Putamen (tissue), 1 donor: ENCODE data around the gene ATP4B.

ENCODE experiments used
- DNase-seq: peaks from one replicate; pipeline ENCODE4 v3.0.0-alpha.2; 2016; ENCODE audit warnings: low spot score

The ATP4B gene

GRCh38 chr13:113657851-113658741, at the start of gene ATP4B:
ATP4B (minus strand) TSS chr13:113658198; CDS start chr13:113658144, 54 bp downstream.
- no peak for DNase-seq

DNA sequence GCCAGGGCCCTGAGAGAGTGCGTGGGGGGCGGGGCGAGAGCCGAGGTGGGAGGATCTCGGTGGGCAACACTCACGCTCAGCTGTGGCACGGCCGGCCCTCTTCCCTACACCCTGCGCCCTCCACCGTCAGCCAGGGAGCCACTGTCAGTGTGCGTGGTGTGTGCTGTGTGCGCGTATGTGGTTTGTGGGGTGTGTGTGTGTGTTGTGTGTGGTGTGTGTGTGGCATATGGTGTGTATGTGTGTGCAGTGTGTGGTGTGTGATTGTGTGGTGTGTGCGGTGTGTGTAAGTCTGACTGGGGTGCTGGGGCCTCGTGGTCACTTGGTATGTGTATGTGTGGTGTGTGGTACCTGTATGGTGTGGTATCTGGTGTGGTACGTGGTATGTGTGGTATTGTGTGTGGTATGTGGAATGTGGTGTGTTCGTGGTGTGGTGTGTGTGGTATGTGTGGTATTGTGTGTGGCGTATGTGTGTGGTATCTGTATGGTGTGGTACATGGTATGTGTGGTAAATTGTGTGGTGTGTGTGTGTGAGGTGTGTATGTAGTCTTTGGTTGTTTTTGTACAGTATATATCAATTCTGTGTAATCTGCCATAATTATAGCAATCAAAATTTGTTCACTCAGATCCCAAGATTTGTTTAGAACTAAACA, 14.1 kb upstream of the ATP4B start:
- DNase-seq = no peak

- DNase-seq = no peak
Observed at GRCh38 chr13:113671066-113672001, 13.3 kb upstream of the ATP4B start.

GRCh38 chr13:113670541-113670940, 12.5 kb upstream of the ATP4B start:
- no peak for DNase-seq

- DNase-seq = no peak
Observed at GRCh38 chr13:113669755-113670341, 11.8 kb upstream of the ATP4B start.

- DNase-seq = no peak
Observed at GRCh38 chr13:113669231-113669754, 11.3 kb upstream of the ATP4B start.

DNA sequence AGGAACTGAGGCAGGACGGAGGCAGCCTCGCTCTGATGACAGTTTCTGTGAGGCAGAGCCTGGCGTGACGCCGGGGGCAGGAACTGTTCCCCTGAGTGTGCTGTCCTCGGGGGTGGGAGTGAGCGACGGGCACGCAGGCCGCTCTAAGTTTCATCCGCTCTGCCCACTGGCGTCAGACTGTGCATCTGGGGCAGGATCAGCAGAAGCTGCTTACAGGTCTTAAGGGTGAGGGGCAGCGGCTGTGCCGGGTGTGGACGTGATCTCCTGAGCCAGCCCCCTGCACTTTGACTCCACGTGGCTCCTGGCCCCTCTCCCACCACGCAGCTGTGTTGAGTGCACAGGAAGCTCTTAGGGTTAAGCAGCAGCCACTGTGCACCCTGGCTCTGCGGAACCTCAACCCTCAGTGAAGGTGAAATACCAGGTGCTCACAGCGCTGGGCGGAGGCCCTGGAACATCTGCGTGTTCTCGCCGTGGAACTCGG, 10.5 kb upstream of the ATP4B start:
- no peak for DNase-seq

DNA sequence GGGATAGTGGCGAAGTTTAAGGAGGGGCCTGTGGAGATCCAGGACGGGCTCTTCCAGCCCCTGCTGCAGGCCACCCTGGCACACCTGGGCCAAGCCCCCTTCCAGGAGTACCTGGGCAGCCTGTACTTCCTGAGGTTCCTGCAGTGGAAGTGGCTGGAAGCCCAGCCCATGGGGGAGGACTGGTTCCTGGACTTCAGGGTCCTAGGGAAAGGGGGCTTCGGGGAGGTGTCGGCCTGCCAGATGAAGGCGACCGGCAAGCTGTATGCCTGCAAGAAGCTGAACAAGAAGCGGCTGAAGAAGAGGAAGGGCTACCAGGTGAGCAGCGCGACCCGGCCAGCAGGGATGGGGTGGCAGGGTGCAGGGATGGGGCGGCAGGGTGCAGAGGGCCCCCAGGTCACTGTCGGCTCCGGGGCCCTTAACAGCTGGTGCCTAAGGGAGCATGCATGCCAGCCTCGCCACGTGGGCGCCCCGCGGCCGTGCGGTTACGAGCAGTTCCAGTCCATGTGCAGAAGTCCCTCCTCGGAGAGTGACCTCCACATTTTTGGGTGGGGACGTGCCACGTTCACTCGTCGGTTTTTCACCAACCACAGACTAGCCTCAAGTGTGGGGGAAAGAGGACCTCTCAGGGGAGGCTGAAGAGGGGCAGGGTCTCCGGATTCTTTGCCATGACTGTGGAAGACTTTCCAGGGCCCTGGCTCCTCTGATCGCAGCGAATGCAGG, 9.9 kb upstream of the ATP4B start:
- no peak for DNase-seq

DNA sequence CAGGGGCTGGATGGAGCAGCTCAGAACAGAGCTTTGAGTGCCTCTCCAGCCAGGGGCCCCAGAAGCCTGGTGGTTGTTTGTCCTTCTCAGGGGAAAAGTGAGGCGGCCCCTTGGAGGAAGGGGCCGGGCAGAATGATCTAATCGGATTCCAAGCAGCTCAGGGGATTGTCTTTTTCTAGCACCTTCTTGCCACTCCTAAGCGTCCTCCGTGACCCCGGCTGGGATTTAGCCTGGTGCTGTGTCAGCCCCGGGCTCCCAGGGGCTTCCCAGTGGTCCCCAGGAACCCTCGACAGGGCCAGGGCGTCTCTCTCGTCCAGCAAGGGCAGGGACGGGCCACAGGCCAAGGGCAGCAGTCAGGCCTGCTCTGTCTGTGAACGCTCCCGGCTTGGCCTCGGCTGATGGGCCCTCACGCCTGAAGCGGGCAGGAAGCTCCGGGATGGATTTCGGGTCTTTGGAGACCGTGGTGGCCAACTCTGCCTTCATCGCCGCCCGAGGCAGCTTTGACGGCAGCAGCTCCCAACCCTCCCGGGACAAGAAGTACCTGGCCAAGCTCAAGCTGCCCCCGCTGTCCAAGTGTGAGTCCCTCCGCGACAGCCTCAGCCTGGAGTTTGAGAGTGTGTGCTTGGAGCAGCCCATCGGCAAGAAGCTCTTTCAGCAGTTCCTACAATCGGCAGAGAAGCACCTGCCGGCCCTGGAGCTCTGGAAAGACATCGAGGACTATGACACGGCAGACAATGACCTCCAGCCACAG, 9.1 kb upstream of the ATP4B start, which contains the start of gene GRK1:
Gene GRK1, plus strand, starts transcription at position 269 of the 751 bp plus-strand sequence. Its CDS starts 168 bp downstream, at position 437.
- no peak for DNase-seq

DNA sequence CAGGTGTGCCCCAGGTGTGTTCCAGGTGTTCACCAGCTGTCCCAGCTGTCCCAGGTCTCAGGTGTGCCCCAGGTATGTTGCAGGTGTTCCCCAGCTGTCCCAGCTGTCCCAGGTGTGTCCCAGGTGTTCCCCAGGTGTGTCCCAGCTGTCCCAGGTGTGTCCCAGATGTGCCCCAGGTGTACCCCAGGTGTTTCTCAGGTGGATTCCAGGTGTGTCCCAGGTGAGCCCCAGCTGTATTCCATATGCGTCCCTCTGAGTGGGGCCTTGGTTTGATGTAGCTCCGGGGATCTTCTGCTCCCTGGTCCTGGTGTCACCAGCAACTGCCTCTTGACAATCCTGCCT, 8.3 kb upstream of the ATP4B start:
- no peak for DNase-seq

DNA sequence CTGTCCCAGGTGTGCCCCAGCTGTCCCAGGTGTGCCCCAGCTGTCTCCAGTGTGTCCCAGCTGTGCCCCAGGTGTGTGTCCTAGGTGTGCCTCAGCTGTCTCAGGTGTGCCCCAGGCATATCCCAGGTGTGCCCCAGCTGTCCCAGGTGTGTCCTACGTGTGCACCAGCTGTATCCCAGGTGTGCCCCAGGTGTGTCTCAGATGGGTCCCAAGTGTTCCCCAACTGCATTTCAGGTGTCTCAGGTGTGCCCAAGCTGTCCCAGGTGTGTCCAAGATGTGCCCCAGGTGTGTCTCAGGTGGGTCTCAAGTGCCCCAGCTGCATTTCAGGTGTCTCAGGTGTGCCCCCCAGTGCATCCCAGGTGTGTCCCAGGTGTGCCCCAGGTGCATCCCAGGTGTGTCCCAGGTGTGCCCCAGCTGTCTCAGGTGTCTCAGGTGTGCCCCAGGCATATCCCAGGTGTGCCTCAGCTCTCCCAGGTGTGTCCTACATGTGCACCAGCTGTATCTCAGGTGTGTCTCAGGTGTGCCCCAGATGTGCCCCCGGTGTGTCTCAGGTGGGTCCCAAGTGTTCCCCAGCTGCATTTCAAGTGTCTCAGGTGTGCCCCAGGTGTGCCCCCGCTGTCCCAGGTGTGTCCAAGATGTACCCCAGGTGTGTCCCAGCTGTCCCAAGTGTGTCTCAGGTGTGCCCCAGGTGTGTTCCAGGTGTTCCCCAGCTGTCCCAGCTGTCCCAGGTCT, 7.8 kb upstream of the ATP4B start:
- DNase-seq = no peak

GRCh38 chr13:113664751-113665596, 7.0 kb upstream of the ATP4B start:
- no peak for DNase-seq

DNA sequence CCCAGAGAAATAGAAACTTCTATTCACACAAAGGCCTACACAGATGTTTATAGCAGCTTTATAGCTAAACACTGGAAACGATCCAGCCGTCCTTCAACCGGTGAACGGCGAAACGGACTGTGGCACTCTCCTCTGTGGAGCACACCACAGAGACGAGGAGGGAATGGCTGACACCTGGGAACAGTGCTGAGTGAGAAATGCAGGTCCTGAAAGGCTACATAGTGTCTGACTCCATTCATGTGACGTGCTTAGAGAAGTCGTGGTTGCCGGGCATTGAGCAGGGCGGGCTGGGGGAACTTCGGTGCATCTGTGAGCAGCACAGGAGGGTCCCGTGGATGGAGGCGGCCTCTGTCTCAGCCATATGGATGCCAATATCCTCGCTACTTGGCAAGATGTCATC, 5.9 kb upstream of the ATP4B start:
- no peak for DNase-seq

- DNase-seq = no peak
Observed at GRCh38 chr13:113661509-113661908, 3.5 kb upstream of the ATP4B start.

DNA sequence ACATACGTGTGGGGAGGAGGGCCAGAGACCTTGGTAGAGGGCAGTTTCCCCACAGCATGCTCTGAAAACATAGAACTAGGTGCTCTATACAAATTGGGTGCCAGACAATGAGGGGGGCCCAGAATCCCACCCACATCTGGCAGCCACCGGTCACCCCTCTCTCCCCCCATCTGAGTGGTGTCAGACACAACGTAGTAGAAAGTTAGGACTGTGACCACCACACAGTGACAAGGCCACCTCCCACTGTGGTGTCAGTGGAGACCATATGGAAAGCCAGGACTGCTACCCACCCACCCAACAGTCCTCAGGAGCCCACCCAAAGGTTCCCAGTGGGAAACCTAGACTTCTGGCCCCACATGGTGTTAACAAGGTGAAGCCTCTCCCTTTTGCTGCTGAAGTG, 2.1 kb upstream of the ATP4B start:
- no peak for DNase-seq

GRCh38 chr13:113659337-113659736, 1.3 kb upstream of the ATP4B start:
- no peak for DNase-seq

- no peak for DNase-seq
Observed at GRCh38 chr13:113658836-113659235, 838 bp upstream of the ATP4B start.
